ENCODE data around the gene MRPS21.
"Not testable (repeated sequence)": the region's sequence is repeated elsewhere in the genome, so short reads cannot be mapped to it uniquely, and the experiment has no call there.

Gene MRPS21

GRCh38 chr1:150281758-150282557 is 11.7 kb upstream of the MRPS21 start, which contains the start of gene CIART:
CIART (plus strand) TSS chr1:150282554; CDS start chr1:150283268, 714 bp downstream.
- peak; percentile 54 for DNase-seq

GRCh38 chr1:150282558-150282958 is 11.1 kb upstream of the MRPS21 start:
- no peak for DNase-seq

GRCh38 chr1:150283260-150283659 is 10.4 kb upstream of the MRPS21 start:
- DNase-seq, result no peak

- no peak for DNase-seq
Measured at GRCh38 chr1:150288382-150288781, 5.3 kb upstream of the MRPS21 start.

- DNase-seq, result no peak
Measured at GRCh38 chr1:150288822-150289221, 4.8 kb upstream of the MRPS21 start.

GRCh38 chr1:150295476-150295875 is 1.8 kb downstream of the MRPS21 start:
- DNase-seq, result no peak

- no peak for DNase-seq
Measured at GRCh38 chr1:150299716-150300115, 6.1 kb downstream of the MRPS21 start.

GRCh38 chr1:150302338-150302737 is 8.7 kb downstream of the MRPS21 start:
- DNase-seq, result no peak

GRCh38 chr1:150302902-150303301 is 9.2 kb downstream of the MRPS21 start:
- DNase-seq, result no peak

- not testable (repeated sequence) for DNase-seq
Measured at GRCh38 chr1:150308585-150308984, 14.9 kb downstream of the MRPS21 start.

- no peak for DNase-seq
Measured at GRCh38 chr1:150309758-150310508, 16.3 kb downstream of the MRPS21 start.

- DNase-seq, result no peak
Measured at GRCh38 chr1:150311762-150312161, 18.1 kb downstream of the MRPS21 start.

GRCh38 chr1:150314691-150315090 is 21.0 kb downstream of the MRPS21 start:
- not testable (repeated sequence) for DNase-seq

GRCh38 chr1:150320667-150320978 is 27.0 kb downstream of the MRPS21 start:
- DNase-seq, result no peak

- no peak for DNase-seq
Measured at GRCh38 chr1:150321826-150322166, 28.1 kb downstream of the MRPS21 start.

GRCh38 chr1:150322310-150322709 is 28.6 kb downstream of the MRPS21 start:
- DNase-seq, result no peak

- no peak for DNase-seq
Measured at GRCh38 chr1:150332651-150333290, 39.1 kb downstream of the MRPS21 start.

GRCh38 chr1:150346316-150346715 is 52.7 kb downstream of the MRPS21 start:
- DNase-seq, result no peak

GRCh38 chr1:150352866-150353265 is 59.2 kb downstream of the MRPS21 start:
- DNase-seq, result no peak

Measured in effector CD4-positive, alpha-beta T cell (primary cell).